SK-N-SH treated with all-trans-retinoic acid at 6 μM for 48 hours (cell line): Measurements from ENCODE around the gene NSUN2.
"Not testable (repeated sequence)": the region's sequence is repeated elsewhere in the genome, so short reads cannot be mapped to it uniquely, and the experiment has no call there.

Experiments
- CSRNP3 ChIP-seq: fragments of 250-450 bp; sonication (Bioruptor Pico); IDR thresholded peaks from 2 replicates; pipeline ENCODE4 v1.5.1; 2021; ENCODE audit warnings: mild to moderate bottlenecking, moderate library complexity
- GLIS3 ChIP-seq: fragments of 250-450 bp; sonication (Bioruptor Pico); IDR thresholded peaks from 2 replicates; pipeline ENCODE4 v1.5.0; 2020; ENCODE audit warnings: mild to moderate bottlenecking, moderate library complexity
- ISL1 ChIP-seq: fragments of 250-450 bp; sonication (Bioruptor Pico); IDR thresholded peaks from 2 replicates; pipeline ENCODE4 v2.1.2; 2022; ENCODE audit warnings: mild to moderate bottlenecking, moderate library complexity
- PATZ1 ChIP-seq: fragments of 250-450 bp; sonication (Bioruptor Pico); IDR thresholded peaks from 2 replicates; pipeline ENCODE4 v1.8.0; 2020; ENCODE audit warnings: mild to moderate bottlenecking, moderate library complexity, borderline replicate concordance
- SNAI2 ChIP-seq: fragments of 250-450 bp; sonication (Bioruptor Pico); IDR thresholded peaks from 2 replicates; pipeline ENCODE4 v1.5.0; 2020; ENCODE audit warnings: mild to moderate bottlenecking, moderate library complexity
- TCF4 ChIP-seq: fragments of 250-450 bp; sonication (Bioruptor Pico); IDR thresholded peaks from 2 replicates; pipeline ENCODE4 v1.8.0; 2021; ENCODE audit warnings: mild to moderate bottlenecking, moderate library complexity, borderline replicate concordance
- TSHZ2 ChIP-seq: fragments of 250-450 bp; sonication (Bioruptor Pico); IDR thresholded peaks from 2 replicates; pipeline ENCODE4 v1.5.0; 2020; ENCODE audit warnings: mild to moderate bottlenecking, moderate library complexity
- ZC3H10 ChIP-seq: fragments of 250-450 bp; sonication (Bioruptor Pico); IDR thresholded peaks from 2 replicates; pipeline ENCODE4 v1.5.1; 2021; ENCODE audit warnings: mild to moderate bottlenecking, moderate library complexity
- ZFP3 ChIP-seq: fragments of 250-450 bp; sonication (Bioruptor Pico); IDR thresholded peaks from 2 replicates; pipeline ENCODE4 v1.5.0; 2020; ENCODE audit warnings: mild to moderate bottlenecking, moderate library complexity
- ZFP30 ChIP-seq: fragments of 450-650 bp; formaldehyde crosslinking; IDR thresholded peaks from 2 replicates; pipeline ENCODE4 v1.5.0; 2022; ENCODE audit warnings: mild to moderate bottlenecking, moderate library complexity
- ZNF70 ChIP-seq: fragments of 450-650 bp; formaldehyde crosslinking; IDR thresholded peaks from 2 replicates; pipeline ENCODE4 v1.5.0; 2020; ENCODE audit warnings: mild to moderate bottlenecking, moderate library complexity
- ZNF8 ChIP-seq: fragments of 450-650 bp; formaldehyde crosslinking; IDR thresholded peaks from 2 replicates; pipeline ENCODE4 v1.5.0; 2020; ENCODE audit warnings: mild to moderate bottlenecking, moderate library complexity

GRCh38 chr5:6571607-6572006, 61.2 kb downstream of the NSUN2 start:
- TF ChIP-seq ZFP3; TCF4 (CRISPR knock-in tag); ZNF8 (CRISPR knock-in tag); TSHZ2; ZFP30 (CRISPR knock-in tag); GLIS3 (CRISPR knock-in tag); ISL1; SNAI2 (CRISPR knock-in tag); PATZ1; ZNF70; ZC3H10 (CRISPR knock-in tag); CSRNP3 (CRISPR knock-in tag): not testable (repeated sequence)
